Hepatocyte (in vitro differentiated cells): ENCODE measurements around the gene HLA-B. TPM values are rescaled to one million over a fixed set of nuclear protein-coding genes. Genes with fewer than 3 reads are reported as not detected.

ENCODE experiments used
- DNase-seq: peaks from one replicate; pipeline ENCODE4 v3.0.0-alpha.2; 2016; ENCODE audit warnings: low spot score
- H2AFZ ChIP-seq: fragments of 200-600 bp; sonication (generic); 2 replicates; pipeline ENCODE4 v1.6.0; 2016; ENCODE audit warnings: antibody characterized with exemption, mild to moderate bottlenecking
- H3K27ac ChIP-seq: fragments of 200-600 bp; sonication (generic); 2 replicates; pipeline ENCODE4 v1.5.1; 2016; ENCODE audit warnings: mild to moderate bottlenecking
- H3K27me3 ChIP-seq: fragments of 200-600 bp; sonication (generic); 2 replicates; pipeline ENCODE4 v1.6.1; 2016
- H3K36me3 ChIP-seq: fragments of 200-600 bp; sonication (generic); replicated peaks from 2 replicates; pipeline ENCODE4 v1.5.1; 2016; ENCODE audit warnings: low read depth; ENCODE audit not compliant: insufficient read depth
- H3K4me1 ChIP-seq: fragments of 200-600 bp; sonication (generic); 2 replicates; pipeline ENCODE4 v1.5.1; 2016; ENCODE audit warnings: mild to moderate bottlenecking, moderate library complexity; ENCODE audit not compliant: insufficient read depth
- H3K4me2 ChIP-seq: fragments of 200-600 bp; sonication (generic); 2 replicates; pipeline ENCODE4 v1.6.0; 2016
- H3K4me3 ChIP-seq: fragments of 200-600 bp; sonication (generic); 2 replicates; pipeline ENCODE4 v1.5.1; 2016; ENCODE audit warnings: mild to moderate bottlenecking
- H3K79me2 ChIP-seq: fragments of 200-600 bp; sonication (generic); 2 replicates; pipeline ENCODE4 v1.6.0; 2017; ENCODE audit warnings: mild to moderate bottlenecking
- H3K9me2 ChIP-seq: fragments of 200-600 bp; sonication (generic); replicated peaks from 2 replicates; pipeline ENCODE4 v1.6.0; 2017; ENCODE audit warnings: mild to moderate bottlenecking; ENCODE audit not compliant: insufficient read depth
- H3K9me3 ChIP-seq: fragments of 200-600 bp; sonication (generic); 2 replicates; pipeline ENCODE4 v1.5.1; 2016; ENCODE audit warnings: low read depth, mild to moderate bottlenecking
- H4K20me1 ChIP-seq: fragments of 200-600 bp; sonication (generic); 2 replicates; pipeline ENCODE4 v1.6.0; 2016; ENCODE audit warnings: mild to moderate bottlenecking; ENCODE audit not compliant: insufficient read depth, poor library complexity, severe bottlenecking
- CTCF ChIP-seq: fragments of 200-600 bp; sonication (generic); IDR thresholded peaks from 2 replicates; pipeline ENCODE4 v1.5.1; 2016; ENCODE audit warnings: antibody characterized with exemption, mild to moderate bottlenecking; ENCODE audit not compliant: poor library complexity
- EZH2 ChIP-seq: fragments of 200-600 bp; sonication (generic); IDR thresholded peaks from 2 replicates; pipeline ENCODE4 v1.6.1; 2016; ENCODE audit warnings: antibody characterized with exemption, mild to moderate bottlenecking, borderline replicate concordance
- EZH2phosphoT487 ChIP-seq: fragments of 200-600 bp; sonication (generic); IDR thresholded peaks from one replicate; pipeline ENCODE4 v1.6.1; 2018; ENCODE audit warnings: antibody characterized with exemption, mild to moderate bottlenecking, low read depth, moderate library complexity; ENCODE audit not compliant: unreplicated experiment, severe bottlenecking
- WGBS: methylation state at CpG from one replicate; pipeline ENCODE4 v1.1.6; 2016; ENCODE audit warnings: low lambda C conversion rate; ENCODE audit errors: missing lambda C conversion rate; 5-methylcytosine and 5-hydroxymethylcytosine counted together
- polyA plus RNA-seq: library from polyadenylated mRNA; unstranded; fragments of >200 nt; fragmentation: Nextera tagmentation; extraction: Ambion mirVana; gene quantifications from 2 replicates; pipeline ENCODE4 v1.2.1, GENCODE V29; 2016
- total RNA-seq: library from RNA; depleted of rRNA; stranded (reverse); fragments of >200 nt; gene quantifications from 2 replicates; pipeline ENCODE4 v1.2.3, GENCODE V29; 2014

HLA-B gene
- total and polyA plus RNA-seq, 2 experiments from 2014 or later = 52.2 to 151 TPM

GRCh38 chr6:31354864-31355582 is 2.0 kb downstream of the HLA-B start:
- Histone ChIP-seq H3K79me2 (no peaks in the 10 kb centered on the region), H3K9me3 (no peaks in the 10 kb centered on the region), H3K9me2 (no peaks in the 10 kb centered on the region), H3K4me3 (no peak overlapping the region), H4K20me1 (no peaks in the 10 kb centered on the region), H2AFZ (no peak overlapping the region), H3K4me1 (no peaks in the 10 kb centered on the region), H3K27me3 (peaks cover 5% of the 10 kb centered on the region), H3K4me2 (no peak overlapping the region), H3K36me3 (no peaks in the 10 kb centered on the region), H3K27ac (no peak overlapping the region)
- TF ChIP-seq EZH2 (no peak), CTCF (no peak), EZH2phosphoT487 (no peak)
- 74% methylated on average over 10 of the region's 11 CpGs for WGBS
- DNase-seq = no peak

GRCh38 chr6:31354158-31354863 is 2.7 kb downstream of the HLA-B start:
- Histone ChIP-seq H3K9me3 (no peaks in the 10 kb centered on the region), H3K27ac (no peak overlapping the region), H3K9me2 (no peaks in the 10 kb centered on the region), H4K20me1 (no peaks in the 10 kb centered on the region), H3K36me3 (no peaks in the 10 kb centered on the region), H3K4me2 (no peak overlapping the region), H3K79me2 (no peaks in the 10 kb centered on the region), H2AFZ (no peak overlapping the region), H3K27me3 (peaks cover 5% of the 10 kb centered on the region), H3K4me1 (no peaks in the 10 kb centered on the region), H3K4me3 (no peak overlapping the region)
- WGBS = 76% methylated on average over 11 of the region's 11 CpGs
- DNase-seq = no peak
- no peak for TF ChIP-seq CTCF
- no peak for TF ChIP-seq EZH2phosphoT487
- TF ChIP-seq EZH2 = no peak

GRCh38 chr6:31353384-31353945 is 3.5 kb downstream of the HLA-B start:
- H4K20me1 ChIP-seq = no peaks in the 10 kb centered on the region
- DNase-seq = no peak
- no peaks in the 10 kb centered on the region for H3K79me2 ChIP-seq
- no peaks in the 10 kb centered on the region for H3K9me2 ChIP-seq
- peaks cover 2% of the 10 kb centered on the region for H3K27me3 ChIP-seq
- no peaks in the 10 kb centered on the region for H3K36me3 ChIP-seq
- no peak overlapping the region for H2AFZ ChIP-seq
- H3K4me1 ChIP-seq = no peaks in the 10 kb centered on the region
- no peak for TF ChIP-seq EZH2phosphoT487
- no peak for TF ChIP-seq EZH2
- TF ChIP-seq CTCF = no peak
- WGBS = 65% methylated on average over 6 of the region's 6 CpGs
- H3K9me3 ChIP-seq = no peaks in the 10 kb centered on the region
- H3K4me3 ChIP-seq = no peak overlapping the region
- no peak overlapping the region for H3K4me2 ChIP-seq
- no peak overlapping the region for H3K27ac ChIP-seq
